A549 (cell line): ENCODE measurements around the gene R3HDM2. TPM values are rescaled to one million over a fixed set of nuclear protein-coding genes. Genes with fewer than 3 reads are reported as not detected.

ENCODE experiments used
- ATAC-seq, 2 experiments: fragments of 200-7000 bp in 1 of 2; fragments of >200 bp in 1 of 2; cut with Nextera tagmentation in 1 of 2; cut with Tn5 transposase in 1 of 2; 3 replicates each; pipeline versions ENCODE4 v1.8.0 to v1.9.1; 2018 to 2020; ENCODE audit warnings: mild to moderate bottlenecking in 1 of 2, moderate library complexity in 1 of 2
- CTCF ChIA-PET: fragments of 300-600 bp; sonication (Branson Sonifier 250); formaldehyde crosslinking; extraction: SDS; loops from one replicate; lab custom pipeline; 2021; ENCODE audit warnings: antibody characterized with exemption, inconsistent platforms; lab: Yijun Ruan, JAX
- POLR2A ChIA-PET: fragments of 350-600 bp; formaldehyde crosslinking; extraction: SDS; loops from one replicate; lab custom pipeline; 2021; ENCODE audit warnings: antibody characterized with exemption, inconsistent platforms; lab: Yijun Ruan, JAX
- DNase-seq, 2 experiments: peaks; one replicate each; pipeline versions ENCODE4 v3.0.0 to v3.0.0-alpha.2; 2011 to 2016; ENCODE audit warnings: low read depth in 1 of 2, low spot score in 1 of 2
- FAIRE-seq: peaks from 2 replicates; lab custom pipeline; 2011; peaks lifted over from hg19 to GRCh38; lab: Jason Lieb, UNC
- H3K27ac ChIP-seq, 2 experiments: fragments of >200 bp; sonication (Bioruptor Twin); formaldehyde crosslinking; 3 replicates each; pipeline ENCODE4 v1.5.1; 2016 to 2017
- H3K4me1 ChIP-seq: fragments of >200 bp; sonication (Bioruptor Twin); formaldehyde crosslinking; 3 replicates; pipeline ENCODE4 v1.6.1; 2016
- H3K4me2 ChIP-seq: fragments of >200 bp; sonication (Bioruptor Twin); formaldehyde crosslinking; 3 replicates; pipeline ENCODE4 v1.6.1; 2016
- H3K4me3 ChIP-seq: fragments of >200 bp; sonication (Bioruptor Twin); formaldehyde crosslinking; 3 replicates; pipeline ENCODE4 v1.5.1; 2016
- H3K9me3 ChIP-seq: fragments of >200 bp; sonication (Bioruptor Twin); formaldehyde crosslinking; 3 replicates; pipeline ENCODE4 v1.6.1; 2016
- CTCF ChIP-seq: fragments of >200 bp; sonication (Bioruptor Twin); formaldehyde crosslinking; IDR thresholded peaks from 3 replicates; pipeline ENCODE4 v1.5.1; 2016
- ELK1 ChIP-seq: fragments of 150-350 bp; IDR thresholded peaks from 2 replicates; pipeline ENCODE4 v1.6.1; 2014; ENCODE audit warnings: low read depth, mild to moderate bottlenecking, low read length
- EP300 ChIP-seq, 2 experiments: fragments of >200 bp; sonication (Bioruptor Twin); formaldehyde crosslinking; IDR thresholded peaks; 2 replicates in 1 of 2; 3 replicates in 1 of 2; pipeline ENCODE4 v1.6.1; 2016 to 2017
- GATA3 ChIP-seq: IDR thresholded peaks from 2 replicates; pipeline ENCODE4 v1.6.1; 2012; ENCODE audit warnings: borderline replicate concordance
- HES2 ChIP-seq: fragments of >200 bp; sonication (Bioruptor Twin); formaldehyde crosslinking; IDR thresholded peaks from 2 replicates; pipeline ENCODE4 v1.6.1; 2016
- HMGXB4 ChIP-seq: fragments of 250-450 bp; sonication (Bioruptor Pico); IDR thresholded peaks from 2 replicates; pipeline ENCODE4 v1.5.0; 2021; ENCODE audit warnings: mild to moderate bottlenecking, moderate library complexity, borderline replicate concordance
- HOXA7 ChIP-seq: fragments of 250-450 bp; sonication (Bioruptor Pico); IDR thresholded peaks from 2 replicates; pipeline ENCODE4 v1.5.0; 2020; ENCODE audit warnings: mild to moderate bottlenecking, moderate library complexity
- HOXB13 ChIP-seq: fragments of 250-450 bp; sonication (Bioruptor Pico); IDR thresholded peaks from 2 replicates; pipeline ENCODE4 v1.5.0; 2020; ENCODE audit warnings: low read depth, mild to moderate bottlenecking, moderate library complexity
- KDM1A ChIP-seq: fragments of 200-600 bp; sonication (generic); IDR thresholded peaks from 2 replicates; pipeline ENCODE4 v1.6.1; 2016; ENCODE audit warnings: low read depth, mild to moderate bottlenecking
- KDM5A ChIP-seq: fragments of 200-600 bp; sonication (generic); IDR thresholded peaks from 2 replicates; pipeline ENCODE4 v1.6.1; 2016; ENCODE audit warnings: antibody characterized with exemption, mild to moderate bottlenecking
- NPAS2 ChIP-seq: fragments of 250-450 bp; sonication (Bioruptor Pico); IDR thresholded peaks from 2 replicates; pipeline ENCODE4 v1.8.0; 2022; ENCODE audit warnings: mild to moderate bottlenecking, moderate library complexity, borderline replicate concordance
- PBX3 ChIP-seq: IDR thresholded peaks from 2 replicates; pipeline ENCODE4 v1.6.1; 2012
- POLR2AphosphoS2 ChIP-seq: conservative IDR thresholded peaks from 2 replicates; pipeline ENCODE4 v1.6.1; 2012; ENCODE audit warnings: low read length, improper control_type of control experiment, inconsistent platforms
- RAD21 ChIP-seq, 2 experiments: fragments of >200 bp in 1 of 2; sonication (Bioruptor Twin) in 1 of 2; formaldehyde crosslinking in 1 of 2; IDR thresholded peaks in 1 of 2; conservative IDR thresholded peaks in 1 of 2; 2 replicates in 1 of 2; 3 replicates in 1 of 2; pipeline ENCODE4 v1.6.1; 2012 to 2018; ENCODE audit warnings: inconsistent platforms in 1 of 2
- RARB ChIP-seq: fragments of 250-450 bp; sonication (Bioruptor Pico); IDR thresholded peaks from 2 replicates; pipeline ENCODE4 v1.8.0; 2021; ENCODE audit warnings: mild to moderate bottlenecking, moderate library complexity
- REST ChIP-seq: fragments of 200-600 bp; sonication (generic); IDR thresholded peaks from 2 replicates; pipeline ENCODE4 v1.6.1; 2016; ENCODE audit warnings: antibody characterized with exemption, mild to moderate bottlenecking, moderate library complexity
- RFX5 ChIP-seq: fragments of 450-650 bp; IDR thresholded peaks from 2 replicates; pipeline ENCODE4 v1.7.1; 2014; ENCODE audit warnings: antibody characterized with exemption, mild to moderate bottlenecking, moderate library complexity
- RNF2 ChIP-seq: fragments of 200-600 bp; sonication (generic); IDR thresholded peaks from 2 replicates; pipeline ENCODE4 v1.6.1; 2016; ENCODE audit warnings: low read depth, mild to moderate bottlenecking, antibody characterized with exemption, moderate library complexity, borderline replicate concordance
- SMC3 ChIP-seq: fragments of >200 bp; sonication (Bioruptor Twin); formaldehyde crosslinking; IDR thresholded peaks from 3 replicates; pipeline ENCODE4 v1.6.1; 2018; ENCODE audit warnings: inconsistent platforms
- ZFP36 ChIP-seq: fragments of 450-650 bp; IDR thresholded peaks from 2 replicates; pipeline ENCODE4 v1.6.1; 2014; ENCODE audit warnings: borderline replicate concordance; ENCODE audit not compliant: partially characterized antibody
- ZSCAN20 ChIP-seq: fragments of 250-450 bp; sonication (Bioruptor Pico); IDR thresholded peaks from 2 replicates; pipeline ENCODE4 v1.8.0; 2022; ENCODE audit warnings: mild to moderate bottlenecking, moderate library complexity
- WGBS: methylation state at CpG from one replicate; pipeline ENCODE4 v1.1.6; 2017; ENCODE audit errors: missing lambda C conversion rate; 5-methylcytosine and 5-hydroxymethylcytosine counted together
- polyA plus RNA-seq, 4 experiments: library from polyadenylated mRNA; depleted of rRNA in 3 of 4; stranded (reverse); fragments of >200 nt; fragmentation: RNase III in 1 of 4; extraction: RNeasy Plus Mini Kit Qiagen cat#74134 plus additional on column Dnase treatment in 1 of 4; gene quantifications; 2 replicates in 3 of 4; 3 replicates in 1 of 4; pipeline ENCODE4 v1.2.3, GENCODE V29; 2011 to 2017

R3HDM2 gene
- polyA plus RNA-seq, 2 of the 4 experiments (the other 2 are of a cell fraction): 14.0 to 30.6 TPM

GRCh38 chr12:57214398-57214781 is 216.5 kb downstream of the R3HDM2 start:
- peak overlapping the region; percentile 54; the same call in 2 of the 3 replicates for H3K4me2 ChIP-seq
- DNase-seq: peak; percentile 73 to 91
- WGBS: 5% methylated on average over 9 of the region's 14 CpGs
- CTCF ChIA-PET: interaction anchor here (0.7 to 8.5 kb wide), 39 partner anchors 9 to 536 kb away, joined by 3 to 615 read pairs (median 4); partner anchors contain the start of genes GLI1, INHBE, SHMT2 and STAT6
- TF ChIP-seq CTCF: peak; percentile 65
- no peak for TF ChIP-seq KDM5A
- TF ChIP-seq EP300 (IDR thresholded peaks at IDR 0.05): no peak
- TF ChIP-seq RAD21 (conservative IDR thresholded peaks at IDR 0.05 in 1 of 2, IDR thresholded peaks at IDR 0.05 in 1 of 2): peak; percentile 52 to 59; a peak in 3 of 5 replicates
- peak; percentile 75 for TF ChIP-seq SMC3
- TF ChIP-seq, all 56 proteins: peak for 3
- Histone ChIP-seq H3K4me3 (no peak overlapping the region), H3K9me3 (no peaks in the 10 kb centered on the region), H3K4me1 (peaks cover 31% of the 10 kb centered on the region), H3K27ac (peak overlapping the region in 1 of 2 experiments; percentile 67; a peak in 3 of 6 replicates)
- FAIRE-seq: no peak
- POLR2A ChIA-PET: interaction anchor here (0.6 to 2.2 kb wide), 4 partner anchors 15 to 33 kb away, joined by 3 to 12 read pairs (median 8); partner anchors contain the start of gene SHMT2
- ATAC-seq: peak; percentile 62 to 83

GRCh38 chr12:57213763-57214397 is 217.0 kb downstream of the R3HDM2 start:
- H3K4me3 ChIP-seq: no peak overlapping the region
- peak in 1 of 2 experiments; percentile 29 for DNase-seq
- TF ChIP-seq HMGXB4 (CRISPR knock-in tag) (no peak), GATA3 (no peak), HOXA7 (CRISPR knock-in tag) (no peak), PBX3 (no peak), HES2 (no peak), POLR2AphosphoS2 (no peak), NPAS2 (CRISPR knock-in tag) (no peak), HOXB13 (CRISPR knock-in tag) (no peak), RFX5 (no peak), KDM1A (no peak), ZSCAN20 (CRISPR knock-in tag) (no peak), ELK1 (no peak), RARB (CRISPR knock-in tag) (no peak), ZFP36 (no peak), REST (no peak), RNF2 (no peak)
- peaks cover 31% of the 10 kb centered on the region for H3K4me1 ChIP-seq
- FAIRE-seq: no peak
- peak overlapping the region; percentile 54 for H3K4me2 ChIP-seq
- ChIA-PET CTCF (interaction anchor here (0.5 to 8.5 kb wide), 45 partner anchors 9 to 537 kb away, joined by 3 to 615 read pairs (median 4); partner anchors contain the start of genes GLI1, INHBE, SHMT2 and STAT6), POLR2A (interaction anchor here (0.6 to 2.2 kb wide), 5 partner anchors 15 to 94 kb away, joined by 4 to 12 read pairs (median 9); partner anchors contain the start of gene SHMT2)
- 70% methylated on average over 4 of the region's 4 CpGs for whole genome bisulfite sequencing
- H3K27ac ChIP-seq: peak overlapping the region in 1 of 2 experiments; percentile 67; a peak in 4 of 6 replicates
- ATAC-seq: peak; percentile 6 to 16; a peak in 4 of 6 replicates
- H3K9me3 ChIP-seq: no peaks in the 10 kb centered on the region
